ENCODE measurements around the gene ZNF331.
"Not testable (repeated sequence)": the region's sequence is repeated elsewhere in the genome, so short reads cannot be mapped to it uniquely, and the experiment has no call there.

Gene ZNF331

GRCh38 chr19:53537521-53538377 is at the start of gene ZNF331:
ZNF331 (plus strand) TSS chr19:53538145; CDS start chr19:53569377, 31,232 bp downstream.
- peak; percentile 83 for DNase-seq

- DNase-seq: no peak
Observed at GRCh38 chr19:53492153-53492552, 45.8 kb upstream of the ZNF331 start.

- DNase-seq: not testable (repeated sequence)
Observed at GRCh38 chr19:53497311-53498023, 40.5 kb upstream of the ZNF331 start.

GRCh38 chr19:53498024-53498395 is 39.9 kb upstream of the ZNF331 start:
- not testable (repeated sequence) for DNase-seq

- not testable (repeated sequence) for DNase-seq
Observed at GRCh38 chr19:53503151-53503550, 34.8 kb upstream of the ZNF331 start.

- not testable (repeated sequence) for DNase-seq
Observed at GRCh38 chr19:53503671-53504364, 34.1 kb upstream of the ZNF331 start.

- not testable (repeated sequence) for DNase-seq
Observed at GRCh38 chr19:53504365-53504703, 33.6 kb upstream of the ZNF331 start.

GRCh38 chr19:53504885-53505284 is 33.1 kb upstream of the ZNF331 start:
- no peak for DNase-seq

- no peak for DNase-seq
Observed at GRCh38 chr19:53506728-53507127, 31.2 kb upstream of the ZNF331 start.

GRCh38 chr19:53507523-53508442 is 30.2 kb upstream of the ZNF331 start:
- DNase-seq: no peak

GRCh38 chr19:53509443-53509842 is 28.5 kb upstream of the ZNF331 start:
- no peak for DNase-seq

- DNase-seq: no peak
Observed at GRCh38 chr19:53509845-53510244, 28.1 kb upstream of the ZNF331 start.

- DNase-seq: no peak
Observed at GRCh38 chr19:53511357-53511756, 26.6 kb upstream of the ZNF331 start.

GRCh38 chr19:53511933-53512374 is 26.0 kb upstream of the ZNF331 start:
- peak; percentile 42 for DNase-seq

- not testable (repeated sequence) for DNase-seq
Observed at GRCh38 chr19:53515047-53515446, 22.9 kb upstream of the ZNF331 start.

GRCh38 chr19:53517114-53517741 is 20.7 kb upstream of the ZNF331 start:
- no peak for DNase-seq

- DNase-seq: no peak
Observed at GRCh38 chr19:53518121-53518520, 19.8 kb upstream of the ZNF331 start.

- DNase-seq: no peak
Observed at GRCh38 chr19:53518716-53519115, 19.2 kb upstream of the ZNF331 start.

GRCh38 chr19:53519446-53519845 is 18.5 kb upstream of the ZNF331 start:
- DNase-seq: no peak

GRCh38 chr19:53520163-53520546 is 17.8 kb upstream of the ZNF331 start:
- DNase-seq: no peak

GRCh38 chr19:53520547-53521372 is 17.2 kb upstream of the ZNF331 start:
- DNase-seq: peak; percentile 74

Data from activated CD4-positive, CD25-positive, alpha-beta regulatory T cell treated with anti-CD3 and anti-CD28 coated beads, Interleukin-2, amount 50 U/mL, for 72 hours (primary cell).